PFSK-1 (cell line): ENCODE data around the gene BAK1.

Experiments used
- FOXP2 ChIP-seq: optimal IDR thresholded peaks from 2 replicates; pipeline ENCODE3; 2011; ENCODE audit warnings: borderline replicate concordance, control low read depth, inconsistent platforms; ENCODE audit not compliant: insufficient read depth; ENCODE audit errors: extremely low read length, extremely low read depth
- POLR2AphosphoS5 ChIP-seq: IDR thresholded peaks from 2 replicates; pipeline ENCODE4 v1.6.1; 2012; ENCODE audit warnings: low read depth, mild to moderate bottlenecking, control low read depth, low read length, moderate library complexity
- SIN3A ChIP-seq: IDR thresholded peaks from 2 replicates; pipeline ENCODE4 v1.6.1; 2012; ENCODE audit warnings: mild to moderate bottlenecking, low read length, moderate library complexity, borderline replicate concordance; ENCODE audit not compliant: insufficient read depth
- TAF1 ChIP-seq: IDR thresholded peaks from 2 replicates; pipeline ENCODE4 v1.6.1; 2012; ENCODE audit warnings: low read length, control low read depth, borderline replicate concordance; ENCODE audit not compliant: insufficient read depth
- TF ChIP-seq, protein P1 (sequence below), 2 experiments: IDR thresholded peaks; 2 replicates each; pipeline versions ENCODE4 v1.6.1 to v1.8.0; 2011 to 2012; ENCODE audit warnings: low read depth in 2 of 2, low read length in 2 of 2, control low read depth in 1 of 2, inconsistent platforms in 1 of 2, mild to moderate bottlenecking in 1 of 2, moderate library complexity in 1 of 2; ENCODE audit not compliant: insufficient read depth in 1 of 2

Gene BAK1

DNA sequence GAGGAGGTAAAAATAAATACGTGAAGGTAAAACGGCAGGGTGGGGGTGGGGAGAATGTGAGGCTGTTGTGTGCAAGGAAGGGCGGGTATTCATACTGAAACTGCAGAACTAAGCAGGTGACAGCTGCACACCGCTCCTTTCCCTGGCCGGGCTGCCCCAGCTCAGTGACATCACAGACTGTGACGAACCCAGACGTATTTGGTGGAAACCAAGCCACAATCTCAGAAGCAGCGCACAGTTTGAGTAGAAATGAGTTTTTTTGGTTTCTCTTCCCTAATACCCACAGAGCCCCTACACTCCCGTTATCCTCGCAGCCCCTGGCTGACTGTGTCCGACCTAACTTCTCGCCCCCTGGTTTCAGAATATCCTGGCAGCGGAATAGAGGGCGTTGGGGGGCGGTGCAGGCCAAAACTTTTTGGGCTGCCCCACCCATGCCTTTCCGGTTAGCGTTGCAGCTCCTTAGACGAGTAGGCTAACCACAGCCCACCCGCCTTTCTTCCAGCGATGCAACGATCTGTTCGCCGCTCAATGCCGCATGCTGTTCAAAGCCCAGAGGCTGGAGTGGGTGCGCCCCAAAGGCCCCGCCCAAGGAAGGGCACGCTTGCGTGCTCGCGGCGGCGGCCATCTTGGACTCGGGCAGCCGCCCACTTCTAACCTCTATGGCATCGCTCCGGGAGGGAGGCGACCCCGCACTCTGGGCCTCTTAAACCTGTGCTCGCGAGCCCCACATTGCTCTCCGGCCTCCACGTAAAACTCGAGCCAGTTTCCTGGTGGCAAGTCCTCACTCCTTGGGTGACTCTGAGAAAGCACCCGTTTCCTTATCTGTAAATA lies 9.1 kb downstream of the BAK1 start:
- TF ChIP-seq SIN3A (peak; percentile 79; the same call in 1 of the 2 replicates), FOXP2 (peak; percentile 39), POLR2AphosphoS5 (peak; percentile 91)
- TF ChIP-seq, protein P1, sequence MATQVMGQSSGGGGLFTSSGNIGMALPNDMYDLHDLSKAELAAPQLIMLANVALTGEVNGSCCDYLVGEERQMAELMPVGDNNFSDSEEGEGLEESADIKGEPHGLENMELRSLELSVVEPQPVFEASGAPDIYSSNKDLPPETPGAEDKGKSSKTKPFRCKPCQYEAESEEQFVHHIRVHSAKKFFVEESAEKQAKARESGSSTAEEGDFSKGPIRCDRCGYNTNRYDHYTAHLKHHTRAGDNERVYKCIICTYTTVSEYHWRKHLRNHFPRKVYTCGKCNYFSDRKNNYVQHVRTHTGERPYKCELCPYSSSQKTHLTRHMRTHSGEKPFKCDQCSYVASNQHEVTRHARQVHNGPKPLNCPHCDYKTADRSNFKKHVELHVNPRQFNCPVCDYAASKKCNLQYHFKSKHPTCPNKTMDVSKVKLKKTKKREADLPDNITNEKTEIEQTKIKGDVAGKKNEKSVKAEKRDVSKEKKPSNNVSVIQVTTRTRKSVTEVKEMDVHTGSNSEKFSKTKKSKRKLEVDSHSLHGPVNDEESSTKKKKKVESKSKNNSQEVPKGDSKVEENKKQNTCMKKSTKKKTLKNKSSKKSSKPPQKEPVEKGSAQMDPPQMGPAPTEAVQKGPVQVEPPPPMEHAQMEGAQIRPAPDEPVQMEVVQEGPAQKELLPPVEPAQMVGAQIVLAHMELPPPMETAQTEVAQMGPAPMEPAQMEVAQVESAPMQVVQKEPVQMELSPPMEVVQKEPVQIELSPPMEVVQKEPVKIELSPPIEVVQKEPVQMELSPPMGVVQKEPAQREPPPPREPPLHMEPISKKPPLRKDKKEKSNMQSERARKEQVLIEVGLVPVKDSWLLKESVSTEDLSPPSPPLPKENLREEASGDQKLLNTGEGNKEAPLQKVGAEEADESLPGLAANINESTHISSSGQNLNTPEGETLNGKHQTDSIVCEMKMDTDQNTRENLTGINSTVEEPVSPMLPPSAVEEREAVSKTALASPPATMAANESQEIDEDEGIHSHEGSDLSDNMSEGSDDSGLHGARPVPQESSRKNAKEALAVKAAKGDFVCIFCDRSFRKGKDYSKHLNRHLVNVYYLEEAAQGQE (IDR thresholded peaks at IDR 0.05; ENCODE audit: insufficient read depth in 1 of 2, low read depth in 2 of 2, low read length in 2 of 2), result no peak

GRCh38 chr6:33568826-33569570 lies 11.1 kb downstream of the BAK1 start:
- TF ChIP-seq SIN3A (no peak), FOXP2 (no peak), TAF1 (no peak), POLR2AphosphoS5 (no peak)
- TF ChIP-seq, protein P1 (IDR thresholded peaks at IDR 0.05; ENCODE audit: insufficient read depth in 1 of 2, low read depth in 2 of 2, low read length in 2 of 2), result no peak

- TF ChIP-seq TAF1, result no peak
- TF ChIP-seq, protein P1 (IDR thresholded peaks at IDR 0.05; ENCODE audit: insufficient read depth in 1 of 2, low read depth in 2 of 2, low read length in 2 of 2), result no peak
- TF ChIP-seq FOXP2, result no peak
- TF ChIP-seq POLR2AphosphoS5, result no peak
- TF ChIP-seq SIN3A, result no peak
Observed at GRCh38 chr6:33567836-33568235, 12.2 kb downstream of the BAK1 start.

DNA sequence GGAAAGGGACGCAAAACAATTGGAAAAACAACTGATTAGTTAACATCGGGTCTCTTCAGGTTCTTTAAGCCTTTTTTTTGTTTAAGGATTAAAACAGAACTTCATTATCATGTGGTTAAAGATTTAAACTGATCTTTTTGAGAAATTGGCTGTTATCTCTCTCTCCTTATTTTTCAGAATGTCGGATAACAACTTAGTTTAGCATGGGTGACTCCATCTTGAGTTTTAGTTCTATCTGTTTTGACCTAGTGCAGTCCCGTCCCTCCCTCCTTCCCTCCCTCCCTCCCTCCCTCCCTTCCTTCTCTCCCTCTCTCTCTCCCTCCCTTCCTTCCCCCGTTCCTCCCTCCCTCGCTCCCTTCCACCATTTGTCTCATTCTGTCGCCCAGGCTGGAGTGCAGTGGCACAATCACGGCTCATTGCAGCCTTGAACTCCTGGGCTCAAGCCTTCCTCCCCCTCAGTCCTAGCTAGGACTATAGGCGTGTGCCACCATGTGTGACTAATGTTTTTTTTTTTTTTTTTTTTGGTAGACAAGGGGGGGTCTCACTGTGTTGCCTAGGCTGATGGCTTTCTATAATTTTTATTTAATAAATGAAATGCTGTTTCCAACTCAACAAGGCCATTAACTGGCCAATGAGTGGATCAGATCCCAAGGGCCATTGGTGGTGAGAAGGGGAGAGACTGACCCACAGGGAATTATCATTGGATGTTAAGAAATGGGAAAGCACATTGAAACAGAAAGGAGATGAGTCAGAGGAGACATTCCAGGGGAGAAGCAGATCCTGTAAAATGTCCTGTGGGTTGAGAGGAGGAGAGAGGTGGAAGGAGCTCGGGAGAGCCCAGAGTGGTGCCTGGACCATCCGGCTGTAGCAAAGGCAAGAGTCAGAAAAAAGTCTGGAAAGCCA lies 13.6 kb downstream of the BAK1 start:
- TF ChIP-seq, protein P1 (IDR thresholded peaks at IDR 0.05; ENCODE audit: insufficient read depth in 1 of 2, low read depth in 2 of 2, low read length in 2 of 2), result no peak
- TF ChIP-seq POLR2AphosphoS5 (no peak), SIN3A (no peak), FOXP2 (no peak), TAF1 (no peak)
